Measurements from ENCODE around the gene ESYT2.

Gene ESYT2

DNA sequence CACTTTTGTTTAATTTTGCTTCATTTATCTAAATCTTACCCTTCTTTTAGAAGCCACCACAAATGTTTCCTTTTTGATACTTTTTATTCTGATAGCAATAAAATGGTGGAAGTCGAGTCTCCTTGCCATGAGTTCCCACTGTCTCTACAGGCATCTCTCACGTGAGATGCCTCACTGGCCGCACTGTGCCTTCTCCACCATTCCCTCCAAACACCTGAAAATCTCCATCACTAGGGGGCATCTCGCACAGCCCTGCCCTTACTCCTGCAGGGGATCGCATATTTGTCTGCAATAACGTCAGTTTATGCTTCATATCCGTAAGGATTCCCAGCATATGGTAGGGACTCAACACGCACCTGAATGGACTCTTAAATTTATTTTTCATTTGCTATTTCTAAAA is 68.4 kb downstream of the ESYT2 start:
- no peak for DNase-seq

DNA sequence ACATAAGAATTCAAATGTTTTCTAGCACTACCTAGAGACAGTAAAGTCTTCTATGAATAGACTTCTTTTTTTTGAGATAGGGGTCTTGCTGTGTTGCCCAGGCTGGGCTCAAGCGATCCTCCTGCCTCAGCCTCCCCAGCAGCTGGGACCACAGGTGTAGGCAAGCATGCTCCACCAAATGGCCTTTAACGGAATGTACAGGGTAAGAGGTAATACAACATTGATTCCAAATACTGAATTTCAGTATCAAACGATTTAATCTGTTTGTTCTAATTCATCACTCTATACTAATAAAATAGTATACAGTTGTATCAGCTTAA is 68.9 kb downstream of the ESYT2 start:
- no peak for DNase-seq

DNA sequence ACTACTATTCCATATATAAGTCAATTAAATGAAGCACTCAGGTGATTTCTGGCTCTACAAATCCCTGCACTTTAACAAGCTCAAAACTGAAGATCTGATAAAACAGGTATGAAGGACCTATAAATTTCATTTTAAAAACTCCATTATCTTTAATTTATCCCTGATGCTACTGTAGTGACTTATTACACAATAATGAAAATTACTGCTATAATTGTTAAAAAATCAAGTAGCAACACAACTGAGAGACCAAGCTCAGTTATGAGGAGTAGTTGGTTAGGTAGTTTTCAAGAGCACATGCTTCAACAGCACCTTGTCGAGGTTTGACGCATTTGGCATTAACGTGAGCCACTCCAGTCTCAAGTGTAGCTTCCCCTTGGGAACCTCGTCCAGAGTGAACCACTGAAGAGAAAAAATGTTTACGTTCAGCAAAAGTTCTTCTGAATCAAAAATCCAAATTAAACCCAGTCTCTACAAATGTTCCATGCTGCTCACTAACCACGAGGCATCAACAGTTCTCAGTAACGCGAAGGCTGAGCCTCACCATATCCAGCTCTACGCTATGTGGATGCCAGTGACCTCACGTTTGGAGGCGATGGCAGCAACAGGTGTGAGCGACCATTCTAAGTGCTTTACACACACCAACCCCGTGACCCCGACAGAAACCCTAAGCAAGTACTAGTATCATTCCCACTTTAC is 69.4 kb downstream of the ESYT2 start:
- DNase-seq: no peak

DNA sequence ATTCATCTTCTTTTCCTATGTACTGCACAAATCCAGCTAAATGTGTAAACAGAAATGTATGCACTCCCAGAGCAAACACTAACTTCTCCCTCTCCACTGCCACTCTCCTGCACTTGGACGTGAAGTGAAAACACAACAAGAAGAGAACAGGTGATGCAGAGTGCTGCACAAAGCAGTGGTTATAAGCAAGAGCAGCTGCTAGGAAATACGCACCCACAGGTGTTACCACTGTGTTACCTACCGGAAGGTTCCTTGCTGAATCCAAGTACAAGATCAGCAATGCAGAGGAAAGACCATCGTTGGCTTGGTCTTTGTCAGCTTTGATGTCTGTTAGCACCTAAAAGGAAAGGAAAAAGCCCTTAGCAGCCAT is 70.1 kb downstream of the ESYT2 start:
- DNase-seq: no peak

DNA sequence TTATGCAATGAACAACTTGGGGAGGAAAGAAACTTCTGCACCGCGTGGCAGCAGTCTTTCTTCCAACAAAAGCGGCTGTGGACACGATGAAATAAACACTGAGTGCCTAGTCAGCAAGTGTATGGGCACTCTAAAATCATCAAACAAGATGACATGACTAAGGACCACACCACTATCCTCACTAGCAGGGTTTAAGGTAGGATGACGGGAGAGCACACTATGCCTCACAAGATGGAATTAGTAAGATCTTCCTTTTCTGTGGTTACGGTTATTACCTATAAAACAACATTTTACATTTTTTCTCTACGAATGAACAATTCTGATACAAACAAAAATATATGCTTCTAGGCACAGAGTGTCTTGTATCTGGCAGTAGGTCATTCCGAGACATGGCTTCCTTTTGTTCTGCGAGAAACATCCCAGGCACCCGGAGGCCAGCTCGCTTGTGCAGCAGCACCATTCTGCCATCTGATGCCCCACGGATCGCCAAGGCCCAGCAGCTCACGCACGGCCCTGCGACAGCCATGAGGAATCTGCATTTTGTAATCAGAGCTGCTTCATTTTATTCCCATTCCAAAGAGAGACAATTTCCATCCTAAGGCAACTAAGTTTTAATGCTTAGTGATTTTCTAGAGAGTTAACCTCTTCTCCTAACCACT is 70.6 kb downstream of the ESYT2 start:
- no peak for DNase-seq

DNA sequence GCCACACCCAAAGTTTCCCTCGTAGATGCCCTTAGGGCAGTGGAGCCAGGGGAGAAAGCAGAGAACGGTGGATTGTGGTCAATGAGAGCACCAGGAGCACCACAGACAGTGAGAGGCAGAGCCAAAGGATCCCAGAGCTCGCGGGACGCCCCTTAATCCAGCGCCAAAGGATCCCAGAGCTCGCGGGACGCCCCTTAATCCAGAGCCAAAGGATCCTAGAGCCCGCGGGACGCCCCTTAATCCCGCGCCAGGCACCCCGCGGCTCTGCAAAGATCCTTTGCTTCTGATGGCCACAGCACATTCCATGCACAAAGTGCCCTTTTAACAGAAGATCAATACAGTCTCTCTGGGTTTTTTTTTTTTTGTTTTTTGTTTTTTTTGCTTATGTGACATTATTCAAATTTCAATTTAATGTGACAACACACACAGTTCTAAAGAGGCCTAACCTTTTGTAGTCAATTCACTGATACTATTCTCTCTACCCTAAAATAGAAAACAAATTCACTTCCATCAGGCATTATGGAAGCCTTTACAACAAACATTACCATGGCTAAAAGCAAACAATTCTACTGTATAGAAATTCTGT is 71.8 kb downstream of the ESYT2 start:
- DNase-seq: no peak

DNA sequence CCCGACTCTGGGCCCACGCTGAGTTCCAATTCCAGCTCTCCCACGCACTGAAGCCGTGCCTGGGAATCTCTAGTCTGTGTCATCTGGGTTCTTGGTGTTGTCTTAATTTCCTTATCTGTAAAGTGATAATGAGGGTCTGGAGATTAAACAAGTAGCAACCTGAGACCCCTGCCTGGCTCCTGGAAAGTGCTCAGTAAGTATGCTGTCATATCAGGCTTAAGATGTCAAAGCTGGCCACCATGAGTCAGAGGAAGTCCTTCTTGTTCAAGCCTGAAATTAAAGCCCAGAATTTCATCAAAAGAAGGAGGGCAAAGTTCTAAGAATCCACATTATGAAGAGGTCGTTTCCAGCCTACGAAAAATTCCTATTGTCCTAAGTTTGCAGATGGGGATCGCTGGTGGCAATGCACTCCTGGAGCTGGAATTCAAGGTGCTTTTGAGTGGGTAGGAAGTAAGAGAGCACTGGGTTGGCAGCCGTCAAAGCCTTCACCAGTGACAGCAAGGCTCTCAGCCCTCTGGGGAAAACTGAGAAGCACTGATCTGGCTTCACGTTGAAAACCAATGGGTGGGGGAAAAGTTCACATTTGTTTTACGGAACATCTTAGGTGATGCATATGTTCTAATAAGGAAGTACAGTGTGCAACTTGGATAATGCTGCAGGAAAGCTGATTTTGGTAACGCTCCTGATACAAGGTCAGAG is 74.4 kb downstream of the ESYT2 start:
- no peak for DNase-seq

DNA sequence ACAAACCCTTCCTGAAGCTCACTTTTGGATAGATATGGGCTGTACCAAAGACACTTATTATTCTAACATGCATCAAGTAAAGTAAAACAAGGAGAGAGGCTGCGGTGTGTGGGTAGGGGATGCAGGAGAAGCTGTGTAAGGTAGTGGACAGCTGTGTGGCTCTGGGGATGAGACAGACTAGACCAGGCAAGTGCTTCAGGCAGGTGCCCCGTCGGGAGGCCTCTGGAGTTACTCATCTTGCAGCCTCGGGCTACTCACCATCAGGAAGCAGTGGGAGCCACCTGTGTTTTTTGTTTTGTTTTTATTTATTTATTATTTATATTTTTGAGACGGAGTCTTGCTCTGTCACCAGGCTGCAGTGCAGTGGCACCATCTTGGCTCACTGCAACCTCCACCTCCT is 75.4 kb downstream of the ESYT2 start:
- no peak for DNase-seq

DNA sequence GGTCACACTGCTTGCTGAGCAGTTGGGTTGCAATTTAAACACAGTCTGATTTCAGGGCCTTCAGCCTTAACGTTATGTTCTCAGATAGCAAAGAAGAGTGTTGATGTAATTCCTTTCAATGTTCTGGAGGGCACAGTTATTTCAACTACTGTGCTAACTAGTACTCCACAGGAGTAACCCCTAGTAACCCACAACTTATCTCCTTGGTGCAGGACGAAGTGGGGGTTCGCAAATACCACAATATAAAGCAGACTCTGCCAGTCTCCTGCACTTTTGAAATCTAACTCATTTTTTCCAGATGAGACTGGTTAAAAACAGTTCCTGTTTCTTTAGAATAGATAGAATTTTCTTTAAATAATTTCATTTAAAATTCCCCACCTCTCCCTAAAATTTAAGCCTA is 77.6 kb downstream of the ESYT2 start:
- no peak for DNase-seq

DNA sequence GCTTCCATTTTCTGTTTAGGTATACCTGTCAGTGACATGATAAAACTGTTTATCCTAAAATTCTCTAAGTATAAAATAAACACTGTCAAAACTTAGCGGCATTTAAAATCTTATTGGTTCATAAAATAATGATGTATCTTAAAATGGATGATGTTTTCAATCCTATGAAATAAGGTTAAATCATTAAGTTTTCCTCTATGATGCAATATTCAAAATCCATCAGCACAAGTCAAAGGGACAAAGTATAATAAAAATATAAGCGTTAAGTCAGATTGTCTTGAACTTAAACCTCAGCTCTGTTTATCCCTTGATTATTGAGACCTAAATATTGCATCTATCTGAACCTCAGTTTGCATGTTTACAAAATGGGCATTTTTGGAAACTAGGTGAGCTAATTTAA is 78.1 kb downstream of the ESYT2 start:
- DNase-seq: no peak

DNA sequence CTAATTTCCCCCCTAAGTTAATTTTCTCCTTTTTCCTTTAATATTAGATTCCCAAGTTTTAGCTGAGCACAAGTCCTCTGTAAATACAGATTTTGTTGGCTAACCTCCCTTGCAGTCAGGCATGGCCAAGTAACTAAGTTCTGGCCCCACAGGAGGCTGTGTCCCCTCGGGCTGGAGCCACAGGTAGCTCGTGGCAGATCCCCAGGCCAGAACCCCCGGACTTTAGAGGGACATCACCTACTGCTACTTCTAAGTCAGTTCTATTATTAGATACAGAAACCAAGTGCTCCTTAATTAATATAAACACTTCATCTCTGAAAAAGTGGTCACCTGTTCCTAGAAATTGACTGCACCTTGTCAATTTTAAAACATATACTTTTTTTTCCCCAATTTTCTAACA is 78.6 kb downstream of the ESYT2 start:
- no peak for DNase-seq

DNA sequence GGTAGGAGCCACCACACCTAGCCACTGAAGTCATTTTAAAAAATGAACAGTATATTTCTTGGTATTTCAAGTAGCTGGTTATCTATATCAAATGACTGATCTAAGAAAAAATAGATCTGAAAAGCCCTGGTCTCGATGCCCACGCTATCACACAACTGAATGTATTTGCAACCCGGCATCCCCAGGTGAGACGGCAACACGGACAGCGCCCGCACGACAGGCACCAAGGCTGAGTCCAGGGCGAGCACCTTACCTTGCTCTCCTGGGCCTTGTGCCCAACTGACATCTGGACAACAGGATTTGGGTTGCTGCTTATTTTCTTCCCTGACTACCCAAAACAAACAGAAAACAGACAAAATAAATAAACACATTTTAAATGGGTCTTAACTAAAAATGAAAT is 79.9 kb downstream of the ESYT2 start:
- DNase-seq: no peak

DNA sequence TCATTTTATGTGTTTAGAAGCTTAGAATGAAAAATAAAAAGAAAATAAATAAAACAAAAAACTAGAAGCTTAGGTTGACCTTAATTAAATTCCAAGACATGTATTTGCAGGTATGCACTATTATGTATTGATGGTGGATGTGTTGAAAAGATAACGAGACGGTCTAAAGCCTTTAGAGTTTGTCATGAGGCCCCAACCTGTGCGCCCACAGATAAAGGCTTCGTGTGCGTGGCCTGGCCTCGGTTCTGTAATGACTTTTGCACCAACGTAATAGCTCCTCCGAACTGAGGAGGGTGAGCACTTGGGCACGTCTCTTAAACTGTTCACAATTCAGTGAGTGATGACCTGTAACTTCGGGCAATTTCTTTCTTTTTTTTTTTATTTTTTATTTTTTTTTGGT is 81.0 kb downstream of the ESYT2 start:
- DNase-seq: no peak

DNA sequence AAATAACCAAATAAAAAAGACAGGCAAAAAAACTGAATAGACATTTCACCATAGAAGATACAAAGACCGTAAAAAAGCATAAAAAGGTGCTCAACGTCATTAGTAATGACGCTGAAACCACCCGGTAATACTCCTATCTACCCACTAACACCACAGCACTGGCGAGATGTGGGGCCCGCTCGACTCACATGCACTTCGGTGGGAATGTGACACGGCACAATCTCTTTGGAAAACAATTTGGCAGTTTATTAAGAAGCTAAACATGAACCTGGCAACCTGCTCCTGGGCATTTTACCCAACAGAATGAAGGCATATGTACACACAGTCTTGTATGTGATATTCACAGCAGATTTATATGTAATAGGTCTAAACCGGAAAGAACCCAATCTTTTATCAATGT is 81.9 kb downstream of the ESYT2 start:
- DNase-seq: no peak

DNA sequence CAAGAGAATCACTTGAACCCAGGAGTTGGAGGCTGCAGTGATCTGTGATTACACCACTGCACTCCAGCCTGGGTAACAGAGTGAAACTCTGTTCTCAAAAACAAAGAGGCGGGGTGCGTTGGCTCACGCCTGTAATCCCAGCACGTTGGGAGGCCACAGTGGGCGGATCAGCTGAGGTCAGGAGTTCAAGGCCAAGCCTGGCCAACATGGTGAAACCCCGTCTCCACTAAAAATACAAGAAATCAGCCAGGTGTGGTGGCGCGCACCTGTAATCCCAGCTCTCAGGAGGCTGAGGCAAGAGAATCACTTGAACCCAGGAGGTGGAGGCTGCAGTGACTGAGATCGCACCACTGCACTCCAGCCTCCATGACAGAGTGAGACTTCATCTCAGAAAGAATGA is 82.4 kb downstream of the ESYT2 start:
- no peak for DNase-seq

DNA sequence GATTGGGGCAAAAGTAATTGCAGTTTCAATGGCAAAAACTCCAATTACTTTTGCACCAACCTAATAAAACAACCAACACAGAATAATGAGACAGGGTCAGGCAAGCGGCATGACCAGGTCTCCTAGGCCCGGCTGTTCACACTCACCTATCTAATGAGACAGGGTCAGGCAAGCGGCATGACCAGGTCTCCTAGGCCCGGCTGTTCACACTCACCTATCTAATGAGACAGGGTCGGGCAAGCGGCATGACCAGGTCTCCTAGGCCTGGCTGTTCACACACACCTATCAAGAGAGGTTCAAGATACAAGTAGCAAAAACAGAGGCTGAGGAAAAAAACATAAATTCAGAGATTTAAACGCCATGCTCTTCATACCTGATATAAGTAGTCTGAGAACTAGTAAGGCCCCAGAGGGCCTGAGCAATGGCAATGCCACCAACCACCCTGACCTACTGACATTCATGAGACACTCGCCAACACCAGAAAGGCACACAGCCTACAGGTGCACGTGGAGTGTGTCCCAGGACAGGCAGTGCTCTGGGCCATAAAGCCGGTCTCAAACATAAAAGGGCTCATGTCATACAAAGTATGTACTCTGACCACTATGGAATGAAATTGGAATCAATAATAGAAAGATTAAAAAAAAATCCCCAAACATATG is 84.1 kb downstream of the ESYT2 start:
- no peak for DNase-seq

DNA sequence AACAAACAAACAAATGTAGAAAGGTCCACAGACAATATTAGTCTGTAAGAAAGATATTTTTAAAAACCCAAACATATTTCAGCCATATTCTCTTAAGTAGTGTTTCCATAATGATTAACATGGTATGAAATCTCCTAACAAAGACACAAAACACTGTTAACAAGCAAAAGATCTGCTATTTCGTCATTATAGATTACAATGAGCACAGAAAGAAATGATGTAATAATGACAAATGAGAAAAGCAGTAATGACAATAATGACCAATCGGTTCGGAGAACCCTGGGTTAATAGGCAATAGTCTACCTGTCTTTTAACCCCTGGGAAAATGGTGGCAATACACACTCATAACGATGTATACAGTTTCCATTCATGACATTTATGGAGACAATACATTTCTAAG is 85.2 kb downstream of the ESYT2 start:
- no peak for DNase-seq

DNA sequence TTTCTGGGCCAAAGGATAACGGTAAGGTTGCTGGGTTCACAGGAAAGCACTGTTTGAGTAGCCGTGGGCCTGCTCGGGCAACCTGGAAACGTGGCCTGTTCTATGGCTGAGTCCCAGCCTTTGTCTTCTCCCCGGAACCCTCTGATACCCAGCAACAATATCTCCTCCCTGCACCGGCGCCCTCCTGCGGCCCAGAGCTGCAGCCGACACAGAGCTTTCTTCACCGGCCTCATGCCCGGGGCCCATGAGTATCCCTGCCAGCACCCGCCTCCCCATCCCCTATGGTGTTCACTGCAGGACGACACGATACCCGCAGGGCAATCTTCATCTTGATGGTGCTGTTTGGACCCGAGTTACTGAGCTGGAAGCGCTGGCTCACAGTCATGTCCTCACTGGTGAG is 86.1 kb downstream of the ESYT2 start:
- no peak for DNase-seq

DNA sequence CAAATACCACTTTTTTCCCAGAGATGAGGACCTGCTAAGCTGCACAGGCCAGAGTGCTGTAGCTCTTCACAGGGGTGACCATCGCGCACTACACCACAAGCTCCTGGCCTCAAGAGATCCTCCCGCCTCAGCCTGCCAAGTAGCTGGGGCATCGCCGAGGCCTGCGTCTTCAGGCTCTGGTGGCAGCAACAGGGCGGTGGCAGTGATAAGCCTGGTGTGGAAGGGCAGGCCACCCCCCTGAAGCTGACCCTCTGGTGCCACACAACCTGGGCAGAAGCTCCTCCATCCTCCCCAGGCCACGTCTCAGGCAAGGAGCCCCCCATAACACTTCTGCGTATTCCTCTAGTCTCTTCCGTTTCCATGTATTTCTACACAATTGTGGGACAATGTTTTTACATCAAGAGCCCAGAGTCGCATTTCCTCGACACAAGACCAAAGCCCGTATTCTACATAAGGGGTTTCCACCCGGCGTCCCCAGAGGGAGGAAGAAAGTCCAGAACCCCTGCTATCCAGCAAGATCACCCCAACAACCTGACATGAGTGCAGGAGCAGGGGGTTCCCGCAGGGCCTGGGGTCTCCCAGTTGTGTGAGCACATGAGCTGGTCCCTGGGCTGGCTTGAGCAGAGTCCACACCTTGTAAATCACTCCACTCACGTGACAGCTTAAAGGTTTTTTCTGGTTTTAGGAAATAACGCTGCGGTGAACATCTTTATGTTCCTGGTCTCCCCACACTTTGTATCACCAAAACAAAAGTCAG is 87.1 kb downstream of the ESYT2 start:
- DNase-seq: no peak

DNA sequence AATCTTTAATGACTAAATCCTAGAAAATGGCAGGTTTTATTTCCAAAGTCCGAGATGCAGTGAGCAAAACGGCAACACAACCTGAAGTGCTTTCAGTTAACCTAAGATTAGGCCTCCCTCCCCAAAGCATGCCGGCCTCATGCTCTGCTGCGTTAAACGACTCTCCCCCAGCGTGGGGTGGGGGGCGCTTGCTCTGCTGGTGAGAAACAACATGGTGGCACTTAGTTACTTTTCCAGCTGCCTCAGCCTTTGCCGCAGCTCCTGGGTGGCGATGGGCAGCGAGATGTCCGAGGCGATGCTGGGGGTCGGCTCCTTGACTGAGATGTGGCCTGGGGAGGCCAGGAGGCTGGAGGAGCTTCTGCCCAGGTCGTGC is 88.0 kb downstream of the ESYT2 start:
- no peak for DNase-seq

DNA sequence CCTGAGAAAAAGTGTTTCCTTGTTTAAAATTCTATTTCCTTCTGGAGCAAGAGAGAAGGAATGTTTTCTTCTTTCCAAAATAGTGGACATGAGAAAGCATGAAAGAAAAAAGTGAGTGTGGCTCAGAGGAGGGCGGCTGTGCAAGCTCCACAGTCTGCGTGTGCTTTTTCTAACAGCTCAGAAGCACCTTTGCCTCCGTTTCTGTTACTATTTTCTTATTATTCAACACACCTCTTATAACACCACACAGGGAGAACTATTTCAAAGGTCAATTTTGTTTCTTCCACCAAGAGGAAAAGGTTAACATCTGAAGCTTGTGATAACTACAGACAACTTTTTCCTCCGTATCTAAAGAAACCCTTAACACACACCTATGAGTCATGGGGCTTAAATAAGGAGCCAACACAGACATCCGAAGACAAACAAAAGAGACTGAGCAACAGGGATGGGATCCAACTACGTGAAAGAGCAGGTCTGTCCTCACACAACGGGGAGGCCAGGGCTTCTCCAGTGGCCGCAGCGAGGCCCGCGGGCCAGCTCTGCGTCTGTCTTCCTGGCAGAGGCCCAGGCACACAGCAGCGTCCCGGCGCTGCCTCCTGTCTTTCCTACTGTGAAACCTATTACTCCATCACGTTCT is 88.5 kb downstream of the ESYT2 start:
- DNase-seq: no peak

DNA sequence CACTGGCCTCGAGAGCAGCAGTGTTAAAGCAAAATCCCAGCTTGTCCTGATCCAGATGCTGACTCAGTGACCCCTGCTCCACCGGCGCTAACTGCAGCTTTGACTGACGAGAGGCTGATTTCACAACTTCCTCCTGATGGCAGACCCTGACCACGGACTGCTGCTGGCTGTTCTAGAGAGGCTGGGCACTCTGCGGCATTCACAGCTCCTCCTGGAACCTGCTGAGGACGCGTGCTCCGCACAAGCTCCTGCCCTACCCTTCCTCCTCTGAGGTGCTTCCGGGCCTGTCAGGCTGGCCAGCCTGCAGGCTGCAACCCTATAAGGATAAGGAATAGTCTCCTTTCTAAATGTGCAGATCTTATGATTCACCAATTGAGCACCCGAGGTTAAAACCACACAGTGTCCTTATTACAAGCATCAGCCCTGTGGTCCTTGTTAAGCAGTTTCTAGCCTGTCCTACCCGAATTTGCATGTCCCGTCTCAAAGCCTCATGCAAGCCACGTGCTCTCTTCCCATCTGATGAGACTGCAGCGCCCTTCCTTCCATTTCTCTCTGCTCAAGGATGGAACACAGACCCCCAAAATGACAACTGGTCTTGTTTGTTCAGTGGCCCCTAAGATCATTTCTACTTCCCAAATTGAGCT is 89.2 kb downstream of the ESYT2 start:
- no peak for DNase-seq
